Raji (cell line): Measurements from ENCODE around the gene FOXL2NB.

Experiments
- POLR2A ChIP-seq: IDR thresholded peaks from 2 replicates; pipeline ENCODE4 v1.6.1; 2011; ENCODE audit warnings: low read depth, low read length, control low read depth; ENCODE audit not compliant: insufficient read depth

FOXL2NB gene

DNA sequence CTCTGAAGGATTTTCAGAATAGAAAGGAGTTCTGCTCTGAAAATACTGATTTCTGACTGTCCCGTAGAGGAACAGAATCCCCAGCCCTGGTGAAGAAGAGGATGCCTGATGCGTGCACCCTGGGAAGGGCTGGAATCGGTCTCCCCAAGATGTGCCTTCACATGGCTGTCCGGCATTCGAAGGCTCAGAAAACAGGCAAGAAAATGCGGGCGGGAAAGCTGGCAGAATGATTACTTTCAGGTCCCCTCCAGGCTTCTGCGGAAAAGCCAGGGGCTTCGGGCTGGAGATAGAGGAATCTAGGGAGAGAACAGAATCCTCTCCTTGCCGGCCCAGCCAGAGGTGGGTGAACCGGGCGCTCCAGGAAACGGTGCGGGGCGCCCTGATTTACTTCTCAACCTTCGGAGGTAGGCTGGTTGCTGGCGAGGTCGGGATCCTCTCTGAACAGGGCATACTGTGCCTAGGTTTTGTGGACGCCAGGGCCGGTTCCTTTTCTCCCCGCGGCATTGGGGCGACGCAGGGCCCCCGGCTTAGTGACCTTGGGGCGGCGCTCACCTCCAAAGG is 2.5 kb downstream of the FOXL2NB start:
- no peak for TF ChIP-seq POLR2A

DNA sequence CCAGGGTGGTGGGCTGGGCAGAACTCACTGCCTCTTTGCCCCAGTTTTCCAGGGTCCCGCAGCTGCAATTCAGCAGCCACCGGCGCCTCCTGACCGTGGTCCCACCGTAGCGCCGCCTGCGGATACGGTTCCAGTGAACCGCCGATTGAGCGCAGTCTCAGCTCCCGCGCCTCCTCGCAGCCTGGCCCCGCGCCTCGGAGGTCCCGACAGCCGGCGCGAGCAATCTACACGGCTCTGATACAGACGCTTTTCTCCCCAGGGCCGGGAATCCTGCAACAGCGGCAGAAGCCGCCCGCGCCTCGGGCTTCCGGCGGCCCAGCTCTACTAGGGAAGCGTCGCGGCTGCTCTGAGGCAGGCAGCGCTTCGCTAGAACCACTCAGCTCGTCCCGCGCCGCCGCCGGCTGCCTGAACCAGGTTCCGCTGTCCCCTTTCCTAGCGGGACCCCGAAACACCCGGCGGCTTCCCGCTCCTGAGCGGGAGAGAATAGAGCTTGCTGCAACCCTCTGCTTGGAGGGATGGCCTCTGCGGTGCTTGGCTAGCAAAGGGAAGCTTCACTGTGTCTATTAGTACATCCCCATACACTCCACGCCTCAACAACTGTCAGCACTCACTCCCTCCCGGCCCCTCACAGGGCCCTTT is 3.1 kb downstream of the FOXL2NB start:
- TF ChIP-seq POLR2A, result no peak

DNA sequence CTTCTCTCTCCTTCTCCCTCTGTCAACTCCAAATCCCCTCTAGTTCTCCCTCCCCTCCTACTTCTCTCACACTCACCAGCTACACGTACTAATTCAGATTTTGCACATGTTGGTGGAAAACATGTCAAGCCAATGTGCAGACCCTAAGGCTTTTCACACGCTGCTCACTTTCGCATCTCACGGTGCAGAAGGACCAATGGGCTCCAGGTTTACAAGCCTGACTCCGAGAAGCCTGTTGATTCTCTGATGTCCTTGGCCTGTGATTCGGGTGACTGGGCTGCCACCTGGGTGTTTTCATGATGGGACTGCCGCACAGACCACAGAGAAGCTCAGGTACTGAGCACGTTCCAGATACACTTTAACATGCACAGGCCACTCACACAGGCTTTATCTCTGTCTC is 3.7 kb downstream of the FOXL2NB start:
- TF ChIP-seq POLR2A, result no peak

DNA sequence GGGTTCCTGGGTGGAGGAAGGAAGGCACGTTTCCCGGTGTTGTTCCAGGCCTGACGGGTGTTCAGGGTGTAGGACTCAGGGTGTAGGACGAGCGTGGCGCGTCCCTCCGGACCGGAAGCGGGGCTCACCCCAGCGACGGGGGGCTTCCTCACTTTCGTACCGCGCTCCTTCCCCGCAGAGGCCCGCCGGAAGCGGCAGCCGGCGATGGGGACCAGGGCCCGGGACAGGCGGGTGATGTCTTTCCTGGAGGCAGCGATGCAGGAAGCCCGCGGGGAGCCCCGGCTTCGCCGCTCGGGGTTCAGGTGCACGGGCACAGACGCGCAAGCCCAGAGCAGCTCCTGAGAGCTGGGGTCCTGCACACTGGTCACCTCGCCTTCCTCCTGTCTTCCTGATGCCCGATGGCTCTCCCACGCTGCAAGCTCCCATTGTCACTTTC is 13.4 kb downstream of the FOXL2NB start:
- no peak for TF ChIP-seq POLR2A

DNA sequence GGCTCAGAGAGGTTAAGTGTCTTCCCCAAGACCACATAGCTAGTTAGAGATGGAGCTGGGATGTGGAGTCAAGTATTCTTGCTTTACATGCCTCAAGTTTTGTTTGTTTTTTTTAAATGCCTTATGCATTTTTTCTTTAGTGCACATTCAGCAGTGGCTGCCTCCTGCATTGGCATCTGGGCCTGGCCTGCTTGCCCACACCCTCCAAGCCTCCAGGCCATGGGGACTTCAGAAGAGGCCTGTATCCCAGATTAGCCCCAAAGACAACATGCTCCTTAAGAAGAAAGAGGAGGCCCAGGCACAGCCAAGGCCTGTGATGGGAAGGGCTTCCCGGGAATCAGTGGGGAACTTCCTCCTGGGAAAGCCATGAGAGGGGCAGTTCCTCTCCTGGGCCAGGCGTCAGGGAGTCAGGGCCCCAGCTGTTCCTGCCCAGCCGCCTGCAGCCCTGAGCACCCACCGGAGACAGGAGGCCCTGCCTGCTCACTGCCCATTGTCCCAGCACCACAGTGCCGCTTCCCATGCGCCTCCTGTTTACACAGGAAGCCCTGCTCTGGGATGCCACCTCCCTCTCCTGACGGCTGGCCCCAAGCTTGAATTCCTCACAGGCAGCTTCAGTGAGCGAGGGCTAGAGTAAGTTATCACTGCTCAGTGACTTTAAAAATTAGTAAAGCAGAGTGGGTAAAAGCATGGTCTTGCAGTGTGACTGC is 16.0 kb downstream of the FOXL2NB start:
- TF ChIP-seq POLR2A, result no peak

DNA sequence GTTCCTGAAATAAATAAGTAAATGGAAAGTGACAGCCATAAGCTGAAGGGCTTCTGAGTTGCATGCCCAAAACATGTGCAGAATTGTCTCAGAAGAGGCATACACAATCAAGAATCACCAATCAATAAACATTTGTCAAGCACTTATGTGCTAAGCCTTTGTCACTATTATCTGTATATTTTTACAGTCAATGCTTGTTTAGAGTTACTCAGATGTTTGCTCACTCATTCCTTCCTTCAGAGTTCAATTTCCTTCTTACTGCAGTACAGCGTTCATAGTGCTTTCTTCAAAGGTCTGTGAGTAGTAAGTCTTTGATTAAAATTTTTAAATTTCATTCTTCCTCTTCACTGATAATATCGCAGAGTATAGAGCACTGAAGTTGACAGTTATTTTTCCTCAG is 17.2 kb downstream of the FOXL2NB start:
- TF ChIP-seq POLR2A, result no peak

DNA sequence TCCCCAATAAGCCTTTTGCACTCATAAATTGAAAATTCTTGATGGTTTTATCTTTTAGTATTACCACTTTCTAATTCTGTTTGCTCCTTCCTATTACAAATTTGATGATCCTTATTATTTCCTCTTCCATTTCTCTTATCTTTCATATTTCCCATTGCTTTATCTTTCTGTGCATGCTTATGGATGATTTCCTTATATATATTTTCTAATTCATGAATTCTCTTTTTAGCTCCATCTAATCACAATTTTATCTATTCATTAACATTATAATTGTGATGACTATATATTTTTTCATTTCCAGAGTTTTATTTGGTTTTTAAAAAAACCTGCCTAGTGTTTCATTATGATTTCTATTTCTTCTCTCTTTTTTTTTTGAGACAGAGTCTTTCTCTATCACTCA is 17.9 kb downstream of the FOXL2NB start:
- TF ChIP-seq POLR2A, result no peak

DNA sequence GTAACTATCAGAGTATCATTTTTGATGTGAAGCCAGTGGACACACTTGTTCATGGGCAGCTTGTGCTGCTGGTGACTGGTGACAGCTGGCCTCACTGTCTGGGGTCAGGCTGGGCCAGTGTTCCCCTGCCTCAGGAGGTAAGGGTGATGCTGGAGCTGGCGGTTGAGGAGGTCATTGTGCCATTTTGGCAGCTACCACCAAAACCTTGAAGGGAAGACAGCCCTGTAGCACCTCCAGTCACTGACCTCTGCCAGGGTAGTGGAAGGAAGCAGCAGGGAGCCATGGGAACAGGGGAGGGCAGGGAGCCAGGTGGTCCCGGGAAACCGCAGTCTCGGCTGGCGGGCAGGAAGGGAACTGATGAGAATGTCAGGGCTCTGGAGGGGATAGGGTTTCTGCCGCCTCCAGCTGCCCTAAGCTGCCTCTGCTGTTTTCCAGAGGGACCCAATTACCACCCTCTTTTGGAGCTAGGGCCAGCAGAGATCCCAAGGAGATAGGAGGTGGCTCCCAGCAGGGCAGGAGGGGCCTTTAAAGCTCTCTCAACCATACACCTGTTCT is 24.8 kb downstream of the FOXL2NB start:
- no peak for TF ChIP-seq POLR2A

DNA sequence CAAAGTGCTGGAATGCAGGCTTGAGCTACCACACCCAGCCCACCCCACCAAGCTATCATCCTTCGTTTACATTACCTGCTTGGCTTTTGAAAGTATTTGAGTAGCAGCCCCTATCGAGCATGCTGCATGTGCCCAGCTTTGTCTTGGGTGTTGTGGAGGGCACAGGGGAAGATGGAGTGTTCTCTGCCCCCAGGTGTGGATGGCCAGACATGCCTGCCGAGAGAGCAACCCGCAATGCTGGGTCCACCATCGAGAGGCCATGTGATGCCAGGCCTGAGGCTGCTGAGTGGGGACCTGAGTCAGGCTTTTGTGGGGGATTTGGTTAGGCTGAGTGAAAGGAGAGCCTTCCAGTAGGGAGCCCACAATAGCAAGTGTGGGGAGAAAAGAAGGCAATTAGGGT is 25.9 kb downstream of the FOXL2NB start:
- TF ChIP-seq POLR2A, result no peak

DNA sequence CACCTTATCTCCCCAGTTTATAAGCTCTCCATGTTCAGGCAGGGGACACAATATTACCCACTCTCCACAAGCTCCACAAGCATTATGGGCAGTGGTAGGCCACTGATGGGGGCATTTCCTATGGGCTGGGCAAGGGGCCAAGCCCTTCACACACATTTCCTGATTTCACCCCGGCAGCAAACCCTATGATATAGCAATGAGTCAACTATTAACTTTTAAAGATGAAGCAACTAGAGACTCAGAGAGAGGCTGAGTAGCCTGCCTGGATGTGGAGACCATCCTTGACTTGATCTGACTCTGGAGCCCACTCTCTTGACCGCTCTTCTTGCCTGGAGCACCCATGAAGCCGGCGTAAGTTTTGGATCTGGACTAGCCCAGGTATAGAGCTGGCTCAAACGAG is 27.4 kb downstream of the FOXL2NB start:
- TF ChIP-seq POLR2A, result no peak

DNA sequence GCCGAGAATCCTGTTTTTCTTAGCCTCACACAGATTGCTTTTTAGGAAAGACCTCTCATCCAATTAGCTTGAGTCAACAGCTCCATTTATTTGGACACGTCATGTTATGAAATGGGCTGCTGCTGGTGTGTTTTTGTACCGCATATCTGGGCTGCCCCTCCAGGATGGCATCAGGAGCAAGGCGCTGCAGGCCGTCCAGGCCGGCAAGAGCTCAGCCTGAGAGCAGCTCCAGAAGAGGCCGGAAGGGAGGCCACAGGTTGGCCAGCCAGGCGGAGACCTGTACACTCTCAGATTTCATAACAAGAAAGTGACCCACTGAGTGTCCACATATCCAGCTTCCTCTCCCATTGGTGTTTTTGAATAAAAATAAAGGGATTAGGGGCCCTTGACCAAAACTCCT is 28.3 kb downstream of the FOXL2NB start:
- no peak for TF ChIP-seq POLR2A

DNA sequence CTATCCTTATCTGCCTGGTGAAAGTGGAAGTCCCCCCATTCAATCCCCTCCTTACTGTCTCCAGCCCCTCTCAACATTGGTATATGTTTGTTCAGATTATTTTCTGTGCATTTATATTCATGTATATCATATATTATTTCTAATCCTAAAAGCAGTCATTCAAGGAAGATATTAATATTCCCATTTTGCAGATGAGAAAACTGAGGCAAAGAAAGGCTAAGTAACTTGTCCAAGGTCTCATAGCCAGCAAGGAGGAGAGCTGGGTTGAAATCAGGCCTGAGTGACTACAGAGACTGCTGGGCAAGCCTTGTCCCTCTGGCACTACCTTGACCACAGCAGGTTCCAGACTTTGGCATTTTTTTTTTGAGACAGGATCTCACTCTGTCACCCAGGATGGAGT is 29.0 kb downstream of the FOXL2NB start:
- TF ChIP-seq POLR2A, result no peak

DNA sequence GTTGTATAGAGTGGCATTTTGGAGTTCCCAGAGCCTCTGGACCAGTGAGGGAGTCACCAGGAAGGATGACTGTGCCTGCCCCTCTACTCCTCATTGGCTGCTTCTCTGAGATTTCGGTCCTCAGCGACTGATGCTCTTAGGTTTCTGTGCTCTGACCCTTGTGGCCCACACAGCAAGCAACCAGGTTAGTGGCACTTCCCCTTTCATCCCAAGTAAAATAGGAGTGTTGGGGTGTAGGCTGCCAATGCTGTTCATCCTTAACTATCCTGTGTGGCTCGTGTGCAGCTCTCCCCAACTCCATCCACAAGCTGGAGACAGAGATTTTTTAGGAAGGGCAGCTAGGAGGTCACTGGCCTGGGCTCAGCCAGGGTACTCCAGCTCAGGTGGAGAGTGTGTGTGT is 37.8 kb downstream of the FOXL2NB start:
- no peak for TF ChIP-seq POLR2A

DNA sequence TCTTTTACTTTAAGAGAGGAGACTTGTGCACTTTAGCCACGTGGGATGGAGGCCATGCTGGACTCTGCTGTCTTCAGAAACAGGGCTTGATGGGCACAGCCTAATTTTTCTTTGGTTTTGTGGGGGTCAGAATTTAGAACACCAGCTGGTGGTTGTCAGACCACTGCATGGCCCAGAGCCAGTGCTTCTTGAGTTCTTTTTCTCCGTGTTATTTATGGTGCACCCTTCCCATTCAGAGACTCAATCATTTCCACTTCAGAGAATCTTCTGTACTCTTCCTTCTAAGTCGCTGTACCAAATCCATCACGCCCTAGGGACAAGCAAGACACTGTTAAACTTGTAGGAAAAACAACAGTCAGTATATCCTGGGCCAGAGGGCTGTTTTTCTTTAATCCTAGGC is 38.9 kb downstream of the FOXL2NB start:
- TF ChIP-seq POLR2A, result no peak

DNA sequence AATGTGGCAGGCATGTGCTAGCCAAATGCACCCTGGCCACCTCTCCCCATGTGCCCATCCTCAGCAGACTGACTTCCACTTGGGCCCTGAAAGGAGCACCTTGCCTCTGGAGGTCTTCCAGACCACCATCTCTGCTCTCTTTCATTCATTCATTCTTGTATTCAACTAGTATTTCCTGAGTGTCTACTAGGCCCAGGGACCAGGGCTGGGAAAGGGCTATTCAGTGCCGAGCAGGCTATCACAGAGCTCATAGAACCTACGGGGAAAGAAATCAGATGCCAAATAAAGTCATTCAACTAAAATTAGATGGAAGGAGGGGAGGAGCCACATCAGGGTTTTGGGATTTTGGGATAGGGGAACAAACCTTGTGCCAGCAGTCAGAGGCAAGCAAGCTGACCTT is 40.2 kb downstream of the FOXL2NB start:
- TF ChIP-seq POLR2A, result no peak

DNA sequence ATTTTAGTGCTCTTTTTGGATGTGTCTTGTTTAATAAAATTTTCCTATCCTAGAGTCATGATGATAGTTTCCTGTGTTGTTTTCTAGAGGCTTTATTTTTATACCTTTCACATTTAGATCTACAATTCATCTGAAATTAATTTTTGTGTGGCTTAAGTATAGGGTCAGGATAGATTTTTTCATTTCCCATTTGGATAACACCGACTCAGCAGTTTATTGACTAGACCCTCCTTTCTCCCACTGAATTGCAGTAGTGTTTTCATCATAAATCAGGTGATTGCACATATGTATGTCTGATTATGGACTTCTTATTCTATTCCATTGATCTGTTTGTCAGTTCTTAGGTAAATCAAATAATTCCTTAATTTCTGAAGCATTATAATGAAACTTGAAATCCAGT is 48.7 kb downstream of the FOXL2NB start:
- TF ChIP-seq POLR2A, result no peak
